Panc1 (cell line): ENCODE data around the gene TMEM271. TPM values are rescaled to one million over a fixed set of nuclear protein-coding genes. Genes with fewer than 3 reads are reported as not detected.

Experiments used
- ATAC-seq: fragments of 200-7000 bp; cut with Tn5 transposase; 2 replicates; pipeline ENCODE4 v1.9.1; 2020; ENCODE audit warnings: mild to moderate bottlenecking, moderate library complexity
- BruUV-seq: library from RNA; stranded (reverse); fragments of 400-500 nt; replicated peaks from 2 replicates; lab custom pipeline; 2021; lab: Mats Ljungman, UMichigan
- CTCF ChIA-PET: fragments of 300-600 bp; sonication (Branson Sonifier 250); formaldehyde crosslinking; loops from one replicate; lab custom pipeline; 2022; ENCODE audit warnings: antibody characterized with exemption; lab: Charles Lee
- POLR2A ChIA-PET: fragments of 300-600 bp; sonication (Branson Sonifier 250); formaldehyde crosslinking; loops from one replicate; lab custom pipeline; 2022; ENCODE audit warnings: antibody characterized with exemption; lab: Charles Lee
- DNase-seq: peaks from one replicate; pipeline ENCODE4 v3.0.0-alpha.2; 2010; ENCODE audit warnings: low read depth, low spot score
- H3K27ac ChIP-seq: 2 replicates; pipeline ENCODE4 v1.5.1; 2011; ENCODE audit warnings: mild to moderate bottlenecking, low read length, inconsistent platforms
- H3K27me3 ChIP-seq: fragments of 200-500 bp; sonication (Bioruptor generic); 2 replicates; pipeline ENCODE4 v1.6.0; 2014; ENCODE audit warnings: low read length, inconsistent platforms; ENCODE audit not compliant: control insufficient read depth, insufficient read depth
- H3K36me3 ChIP-seq: fragments of 200-500 bp; sonication (Bioruptor generic); 2 replicates; pipeline ENCODE4 v1.5.1; 2014; ENCODE audit warnings: inconsistent platforms, mild to moderate bottlenecking, low read length, moderate library complexity; ENCODE audit not compliant: control insufficient read depth, insufficient read depth
- H3K4me1 ChIP-seq: 2 replicates; pipeline ENCODE4 v1.5.1; 2011; ENCODE audit warnings: inconsistent platforms, mild to moderate bottlenecking, low read length, moderate library complexity; ENCODE audit not compliant: control insufficient read depth, insufficient read depth
- H3K4me3 ChIP-seq, 2 experiments: 2 replicates each; pipeline ENCODE4 v1.5.1; 2011 to 2012; ENCODE audit warnings: low read depth in 2 of 2, low read length in 2 of 2, mild to moderate bottlenecking in 2 of 2, inconsistent platforms in 1 of 2, moderate library complexity in 1 of 2
- H3K9me3 ChIP-seq: fragments of 200-500 bp; sonication (Bioruptor generic); 2 replicates; pipeline ENCODE4 v1.5.1; 2014; ENCODE audit warnings: low read depth, mild to moderate bottlenecking, inconsistent platforms, low read length, moderate library complexity; ENCODE audit not compliant: control insufficient read depth, insufficient read depth
- CTCF ChIP-seq: fragments of 450-650 bp; IDR thresholded peaks from 2 replicates; pipeline ENCODE4 v1.5.1; 2017; ENCODE audit warnings: mild to moderate bottlenecking
- POLR2AphosphoS5 ChIP-seq: IDR thresholded peaks from 2 replicates; pipeline ENCODE4 v1.6.1; 2012; ENCODE audit warnings: mild to moderate bottlenecking, low read depth, low read length, moderate library complexity
- REST ChIP-seq, 2 experiments: IDR thresholded peaks; 2 replicates each; pipeline ENCODE4 v1.6.1; 2011 to 2012; ENCODE audit warnings: low read depth in 2 of 2, control low read depth in 1 of 2, low read length in 1 of 2, mild to moderate bottlenecking in 1 of 2, moderate library complexity in 1 of 2; ENCODE audit not compliant: insufficient read depth in 1 of 2
- SIN3A ChIP-seq: IDR thresholded peaks from 2 replicates; pipeline ENCODE4 v1.6.1; 2012; ENCODE audit warnings: low read depth, mild to moderate bottlenecking, low read length, moderate library complexity, borderline replicate concordance; ENCODE audit not compliant: insufficient read depth
- TCF7L2 ChIP-seq: IDR thresholded peaks from 2 replicates; pipeline ENCODE4 v1.6.1; 2011; ENCODE audit warnings: mild to moderate bottlenecking, low read depth, low read length, inconsistent platforms
- in situ Hi-C: cut with HindIII; loops from 2 replicates; pipeline ENCODE4 v1.10.0; 2016; ENCODE audit warnings: low sequenced_read_pairs, low pct_unique_long_range_greater_than_20kb
- intact Hi-C: fragments of 100-400 bp; cut with micrococcal nuclease; formaldehyde crosslinking; loops from one replicate; pipeline ENCODE4 v1.10.0; 2022; ENCODE audit not compliant: unreplicated experiment
- total RNA-seq: library from RNA; stranded (reverse); gene quantifications from one replicate; pipeline ENCODE4 v1.2.1, GENCODE V29; 2021; ENCODE audit not compliant: unreplicated experiment

TMEM271 gene
- total RNA-seq, 1 experiment from 2014 or later, result not detected

GRCh38 chr4:590313-590841 lies 14.3 kb upstream of the TMEM271 start:
- Histone ChIP-seq H3K4me3 (no peak overlapping the region), H3K4me1 (no peaks in the 10 kb centered on the region), H3K36me3 (no peaks in the 10 kb centered on the region), H3K27me3 (no peaks in the 10 kb centered on the region), H3K27ac (no peak overlapping the region), H3K9me3 (no peaks in the 10 kb centered on the region)
- intact Hi-C loops (no loop called here), in situ Hi-C loops (no loop called here)
- no TSS peak for BruUV-seq
- CTCF ChIA-PET, result no interaction called here
- ATAC-seq (no peak), DNase-seq (no peak)
- POLR2A ChIA-PET, result no interaction called here
- TF ChIP-seq TCF7L2 (no peak), POLR2AphosphoS5 (no peak), SIN3A (no peak), CTCF (no peak), REST (IDR thresholded peaks at IDR 0.05; ENCODE audit: insufficient read depth in 1 of 2, low read depth in 2 of 2, low read length in 1 of 2) (no peak)

GRCh38 chr4:589219-589963 lies 13.3 kb upstream of the TMEM271 start:
- ATAC-seq (no peak), DNase-seq (no peak)
- BruUV-seq, result no TSS peak
- TF ChIP-seq SIN3A (no peak), TCF7L2 (no peak), REST (IDR thresholded peaks at IDR 0.05; ENCODE audit: insufficient read depth in 1 of 2, low read depth in 2 of 2, low read length in 1 of 2) (no peak), CTCF (no peak), POLR2AphosphoS5 (no peak)
- H3K27ac ChIP-seq, result no peak overlapping the region
- H3K4me3 ChIP-seq, result no peak overlapping the region
- H3K4me1 ChIP-seq, result no peaks in the 10 kb centered on the region
- intact Hi-C loops, result no loop called here
- no peaks in the 10 kb centered on the region for H3K9me3 ChIP-seq
- in situ Hi-C loops, result no loop called here
- CTCF ChIA-PET, result no interaction called here
- H3K36me3 ChIP-seq, result no peaks in the 10 kb centered on the region
- POLR2A ChIA-PET, result no interaction called here
- H3K27me3 ChIP-seq, result no peaks in the 10 kb centered on the region
